ENCODE results near the gene RASSF4. TPM values are rescaled to one million over a fixed set of nuclear protein-coding genes. Genes with fewer than 3 reads are reported as not detected.

Gene RASSF4
- total and polyA plus RNA-seq, 9 of the 15 experiments (the other 6 are each of a cell fraction or from before 2014, with no cell fraction given): 0.01 to 0.62 (median 0.11) TPM; not detected in 3

GRCh38 chr10:44978213-44978569, 18.6 kb downstream of the RASSF4 start (continued):
- TF ChIP-seq GMEB1 (CRISPR knock-in tag; IDR thresholded peaks at IDR 0.05) (no peak), HSF4 (CRISPR knock-in tag; IDR thresholded peaks at IDR 0.05; ENCODE audit: borderline replicate concordance) (no peak), RCOR1 (IDR thresholded peaks at IDR 0.05; ENCODE audit: borderline replicate concordance in 1 of 2, low read depth in 2 of 2, low read length in 2 of 2) (peak in 1 of 2 experiments; percentile 46; a peak in 1 of 4 replicates), TAF1 (IDR thresholded peaks at IDR 0.05; ENCODE audit: control insufficient read depth, extremely low read depth, insufficient read depth, low read length, severe bottlenecking) (no peak), SP1 (CRISPR knock-in tag; IDR thresholded peaks at IDR 0.05) (0 out of 2 replicates have a peak, but pooled peaks have one; percentile 30)
- TF ChIP-seq, protein P1, sequence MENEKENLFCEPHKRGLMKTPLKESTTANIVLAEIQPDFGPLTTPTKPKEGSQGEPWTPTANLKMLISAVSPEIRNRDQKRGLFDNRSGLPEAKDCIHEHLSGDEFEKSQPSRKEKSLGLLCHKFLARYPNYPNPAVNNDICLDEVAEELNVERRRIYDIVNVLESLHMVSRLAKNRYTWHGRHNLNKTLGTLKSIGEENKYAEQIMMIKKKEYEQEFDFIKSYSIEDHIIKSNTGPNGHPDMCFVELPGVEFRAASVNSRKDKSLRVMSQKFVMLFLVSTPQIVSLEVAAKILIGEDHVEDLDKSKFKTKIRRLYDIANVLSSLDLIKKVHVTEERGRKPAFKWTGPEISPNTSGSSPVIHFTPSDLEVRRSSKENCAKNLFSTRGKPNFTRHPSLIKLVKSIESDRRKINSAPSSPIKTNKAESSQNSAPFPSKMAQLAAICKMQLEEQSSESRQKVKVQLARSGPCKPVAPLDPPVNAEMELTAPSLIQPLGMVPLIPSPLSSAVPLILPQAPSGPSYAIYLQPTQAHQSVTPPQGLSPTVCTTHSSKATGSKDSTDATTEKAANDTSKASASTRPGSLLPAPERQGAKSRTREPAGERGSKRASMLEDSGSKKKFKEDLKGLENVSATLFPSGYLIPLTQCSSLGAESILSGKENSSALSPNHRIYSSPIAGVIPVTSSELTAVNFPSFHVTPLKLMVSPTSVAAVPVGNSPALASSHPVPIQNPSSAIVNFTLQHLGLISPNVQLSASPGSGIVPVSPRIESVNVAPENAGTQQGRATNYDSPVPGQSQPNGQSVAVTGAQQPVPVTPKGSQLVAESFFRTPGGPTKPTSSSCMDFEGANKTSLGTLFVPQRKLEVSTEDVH (IDR thresholded peaks at IDR 0.05; ENCODE audit: low read depth, partially characterized antibody): no peak
